Sigmoid colon (tissue), 4 donors: ENCODE measurements around the gene SHANK1.

Experiments used
- CTCF ChIP-seq, 4 experiments: fragments of 450-650 bp in 3 of 4; fragments of 200-600 bp in 1 of 4; IDR thresholded peaks; one replicate each; pipeline ENCODE4 v1.5.1; 2016 to 2019; ENCODE audit warnings: antibody characterized with exemption in 4 of 4, mild to moderate bottlenecking in 3 of 4, moderate library complexity in 2 of 4
- EP300 ChIP-seq, 4 donors: sonication (generic); formaldehyde crosslinking; IDR thresholded peaks; one replicate each; pipeline ENCODE4 v1.6.1; 2017; ENCODE audit warnings: antibody characterized with exemption in 4 of 4
- POLR2A ChIP-seq, 2 donors: fragments of 450-650 bp; IDR thresholded peaks; one replicate each; pipeline ENCODE4 v1.6.1; 2016; ENCODE audit warnings: antibody characterized with exemption in 2 of 2, mild to moderate bottlenecking in 2 of 2, moderate library complexity in 2 of 2
- POLR2AphosphoS5 ChIP-seq, 4 donors: sonication (generic); formaldehyde crosslinking; IDR thresholded peaks; one replicate each; pipeline ENCODE4 v1.6.1; 2017; ENCODE audit warnings: antibody characterized with exemption in 4 of 4

GRCh38 chr19:50664204-50664603 lies 55.4 kb downstream of the SHANK1 start:
- TF ChIP-seq POLR2A (IDR thresholded peaks at IDR 0.05) (no peak), CTCF (IDR thresholded peaks at IDR 0.05) (no peak), EP300 (IDR thresholded peaks at IDR 0.05) (no peak), POLR2AphosphoS5 (IDR thresholded peaks at IDR 0.05) (no peak)
